KMS-11 (cell line): Measurements from ENCODE around the gene CH25H.

Experiments
- H2AFZ ChIP-seq: fragments of 200-600 bp; sonication (generic); 2 replicates; pipeline ENCODE4 v1.6.1; 2016; ENCODE audit warnings: antibody characterized with exemption, mixed run types, low read depth
- H3K27ac ChIP-seq: fragments of 200-600 bp; sonication (generic); 2 replicates; pipeline ENCODE4 v1.6.1; 2016; ENCODE audit warnings: mild to moderate bottlenecking, mixed run types
- H3K27me3 ChIP-seq: fragments of 200-600 bp; sonication (generic); 2 replicates; pipeline ENCODE4 v1.6.1; 2017; ENCODE audit warnings: mild to moderate bottlenecking, low read depth, mixed run types, moderate library complexity; ENCODE audit not compliant: insufficient read depth
- H3K36me3 ChIP-seq: fragments of 200-600 bp; sonication (generic); 2 replicates; pipeline ENCODE4 v1.6.1; 2017; ENCODE audit warnings: mild to moderate bottlenecking, mixed run types; ENCODE audit not compliant: insufficient read depth
- H3K4me1 ChIP-seq: fragments of 200-600 bp; sonication (generic); 2 replicates; pipeline ENCODE4 v1.6.1; 2016; ENCODE audit warnings: mild to moderate bottlenecking, low read depth, mixed run types; ENCODE audit not compliant: poor library complexity, severe bottlenecking
- H3K4me2 ChIP-seq: fragments of 200-600 bp; sonication (generic); 2 replicates; pipeline ENCODE4 v1.7.0; 2016; ENCODE audit warnings: mild to moderate bottlenecking, mixed run types
- H3K4me3 ChIP-seq: fragments of 200-600 bp; sonication (generic); IDR thresholded peaks from 2 replicates; pipeline ENCODE4 v1.6.1; 2017; ENCODE audit warnings: low read depth, low read length, mixed read lengths; ENCODE audit not compliant: insufficient read depth
- H3K79me2 ChIP-seq: fragments of 200-600 bp; sonication (generic); 2 replicates; pipeline ENCODE4 v1.6.1; 2016; ENCODE audit warnings: low read depth, mixed run types; ENCODE audit not compliant: insufficient read depth
- H3K9ac ChIP-seq: fragments of 200-600 bp; sonication (generic); 2 replicates; pipeline ENCODE4 v1.6.1; 2016; ENCODE audit warnings: mild to moderate bottlenecking, mixed run types
- H4K20me1 ChIP-seq: fragments of 200-600 bp; sonication (generic); 2 replicates; pipeline ENCODE4 v1.6.1; 2016; ENCODE audit warnings: mild to moderate bottlenecking, mixed run types; ENCODE audit not compliant: insufficient read depth
- TF ChIP-seq, protein P1 (sequence below): fragments of 200-600 bp; sonication (generic); conservative IDR thresholded peaks from 2 replicates; pipeline ENCODE4 v1.6.1; 2017; ENCODE audit warnings: low read depth, mild to moderate bottlenecking, antibody characterized with exemption, low read length, moderate library complexity, mixed read lengths

Gene CH25H

DNA sequence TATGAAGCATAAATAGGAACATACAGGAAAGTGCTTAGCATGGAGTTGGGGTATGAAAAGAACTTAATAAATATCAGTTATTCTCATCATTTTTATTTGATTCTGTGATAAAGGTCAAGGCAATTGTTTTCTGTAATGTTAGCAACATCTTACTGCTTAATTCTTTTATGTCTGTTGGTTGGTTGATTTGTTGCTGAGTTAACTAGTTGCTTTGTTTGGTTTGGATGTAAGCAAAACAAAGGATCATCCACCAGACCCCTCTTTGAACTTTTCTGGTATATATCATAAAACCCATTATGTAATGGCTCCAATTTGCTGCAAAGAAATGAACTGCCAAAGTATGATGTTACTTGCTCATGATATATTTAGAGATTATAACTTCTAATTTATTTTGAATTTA is 44.5 kb downstream of the CH25H start:
- no peak overlapping the region for H3K9ac ChIP-seq
- H3K27me3 ChIP-seq: no peaks in the 10 kb centered on the region; the same call in 1 of the 2 replicates
- H3K4me2 ChIP-seq: peak overlapping the region; percentile 51
- H3K4me3 ChIP-seq: no peak overlapping the region
- H3K27ac ChIP-seq: peak overlapping the region; percentile 44; the same call in 1 of the 2 replicates
- H3K36me3 ChIP-seq: no peaks in the 10 kb centered on the region
- no peaks in the 10 kb centered on the region for H3K79me2 ChIP-seq
- no peak overlapping the region for H2AFZ ChIP-seq
- H3K4me1 ChIP-seq: peaks cover 43% of the 10 kb centered on the region
- no peaks in the 10 kb centered on the region for H4K20me1 ChIP-seq
- TF ChIP-seq, protein P1, sequence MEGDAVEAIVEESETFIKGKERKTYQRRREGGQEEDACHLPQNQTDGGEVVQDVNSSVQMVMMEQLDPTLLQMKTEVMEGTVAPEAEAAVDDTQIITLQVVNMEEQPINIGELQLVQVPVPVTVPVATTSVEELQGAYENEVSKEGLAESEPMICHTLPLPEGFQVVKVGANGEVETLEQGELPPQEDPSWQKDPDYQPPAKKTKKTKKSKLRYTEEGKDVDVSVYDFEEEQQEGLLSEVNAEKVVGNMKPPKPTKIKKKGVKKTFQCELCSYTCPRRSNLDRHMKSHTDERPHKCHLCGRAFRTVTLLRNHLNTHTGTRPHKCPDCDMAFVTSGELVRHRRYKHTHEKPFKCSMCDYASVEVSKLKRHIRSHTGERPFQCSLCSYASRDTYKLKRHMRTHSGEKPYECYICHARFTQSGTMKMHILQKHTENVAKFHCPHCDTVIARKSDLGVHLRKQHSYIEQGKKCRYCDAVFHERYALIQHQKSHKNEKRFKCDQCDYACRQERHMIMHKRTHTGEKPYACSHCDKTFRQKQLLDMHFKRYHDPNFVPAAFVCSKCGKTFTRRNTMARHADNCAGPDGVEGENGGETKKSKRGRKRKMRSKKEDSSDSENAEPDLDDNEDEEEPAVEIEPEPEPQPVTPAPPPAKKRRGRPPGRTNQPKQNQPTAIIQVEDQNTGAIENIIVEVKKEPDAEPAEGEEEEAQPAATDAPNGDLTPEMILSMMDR: no peak

DNA sequence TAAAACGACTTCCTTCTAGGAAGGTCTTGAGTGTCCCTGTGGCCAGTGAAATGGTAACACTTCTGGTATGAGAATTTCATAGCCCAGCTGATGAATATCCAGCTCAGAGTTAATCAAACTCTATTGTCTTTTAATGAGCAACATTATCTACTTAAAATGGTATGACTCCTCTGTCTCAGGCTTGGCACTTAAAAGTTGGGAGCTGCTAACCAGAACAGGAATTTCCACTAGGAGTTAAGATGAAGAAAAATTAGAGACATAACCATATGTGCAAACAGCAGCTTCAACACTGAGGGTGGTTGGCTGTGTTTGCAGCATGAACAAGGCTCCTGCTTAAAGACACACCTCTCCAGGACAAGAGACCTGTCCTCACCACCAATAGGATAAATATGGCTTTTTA is 46.8 kb downstream of the CH25H start:
- Histone ChIP-seq H3K4me2 (no peak overlapping the region), H3K4me1 (peaks cover 43% of the 10 kb centered on the region), H4K20me1 (no peaks in the 10 kb centered on the region), H3K27ac (no peak overlapping the region), H3K4me3 (no peak overlapping the region), H3K9ac (no peak overlapping the region), H3K27me3 (no peaks in the 10 kb centered on the region; the same call in 1 of the 2 replicates), H3K79me2 (no peaks in the 10 kb centered on the region), H3K36me3 (no peaks in the 10 kb centered on the region), H2AFZ (no peak overlapping the region)
- TF ChIP-seq, protein P1: no peak

DNA sequence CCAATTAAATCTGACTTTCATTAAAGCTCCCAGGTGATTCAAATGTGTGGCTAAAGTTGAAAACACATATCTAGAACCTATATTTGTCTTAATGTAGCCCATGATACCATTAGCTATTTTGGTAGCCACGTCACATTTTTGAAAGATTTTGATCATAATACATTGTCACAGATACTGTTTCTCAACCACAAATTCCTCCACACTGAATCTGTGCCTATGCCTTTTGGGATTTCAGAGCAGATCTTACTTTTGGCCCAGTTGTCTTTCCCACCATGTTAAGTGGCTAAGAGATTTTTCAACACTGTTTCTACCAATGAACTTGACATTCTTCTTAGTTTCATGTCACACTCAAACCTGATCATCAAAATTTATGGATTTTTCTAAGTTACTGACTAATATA is 47.4 kb downstream of the CH25H start:
- no peak overlapping the region for H3K27ac ChIP-seq
- H3K79me2 ChIP-seq: no peaks in the 10 kb centered on the region
- no peak overlapping the region for H2AFZ ChIP-seq
- no peak overlapping the region for H3K9ac ChIP-seq
- no peak overlapping the region for H3K4me3 ChIP-seq
- H3K36me3 ChIP-seq: no peaks in the 10 kb centered on the region
- H3K4me2 ChIP-seq: no peak overlapping the region
- H4K20me1 ChIP-seq: no peaks in the 10 kb centered on the region
- TF ChIP-seq, protein P1: no peak
- H3K27me3 ChIP-seq: no peaks in the 10 kb centered on the region; the same call in 1 of the 2 replicates
- peaks cover 41% of the 10 kb centered on the region for H3K4me1 ChIP-seq

DNA sequence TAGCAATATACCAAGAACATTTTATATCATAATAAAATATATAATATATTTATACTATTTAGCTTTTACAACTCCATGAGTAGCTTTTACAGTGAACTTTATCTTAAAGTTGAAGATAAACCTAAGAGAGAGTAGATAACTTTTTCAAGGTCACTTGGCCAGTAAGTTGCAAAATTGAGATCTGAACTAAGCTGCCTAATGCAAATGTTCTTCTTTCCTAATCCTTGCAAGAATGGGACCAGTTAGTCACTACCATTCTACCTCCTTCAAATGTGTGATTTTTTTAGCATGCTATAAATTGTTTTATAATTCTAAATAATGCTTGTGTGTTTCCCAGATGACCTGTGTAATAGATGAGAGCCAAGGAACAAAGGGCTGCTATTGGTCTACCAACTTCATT is 47.8 kb downstream of the CH25H start:
- H3K36me3 ChIP-seq: no peaks in the 10 kb centered on the region
- TF ChIP-seq, protein P1: no peak
- H3K4me1 ChIP-seq: peaks cover 37% of the 10 kb centered on the region
- H3K27me3 ChIP-seq: no peaks in the 10 kb centered on the region
- no peak overlapping the region for H3K27ac ChIP-seq
- H2AFZ ChIP-seq: no peak overlapping the region
- H3K79me2 ChIP-seq: no peaks in the 10 kb centered on the region
- H3K9ac ChIP-seq: no peak overlapping the region
- no peaks in the 10 kb centered on the region for H4K20me1 ChIP-seq
- no peak overlapping the region for H3K4me2 ChIP-seq
- no peak overlapping the region for H3K4me3 ChIP-seq

DNA sequence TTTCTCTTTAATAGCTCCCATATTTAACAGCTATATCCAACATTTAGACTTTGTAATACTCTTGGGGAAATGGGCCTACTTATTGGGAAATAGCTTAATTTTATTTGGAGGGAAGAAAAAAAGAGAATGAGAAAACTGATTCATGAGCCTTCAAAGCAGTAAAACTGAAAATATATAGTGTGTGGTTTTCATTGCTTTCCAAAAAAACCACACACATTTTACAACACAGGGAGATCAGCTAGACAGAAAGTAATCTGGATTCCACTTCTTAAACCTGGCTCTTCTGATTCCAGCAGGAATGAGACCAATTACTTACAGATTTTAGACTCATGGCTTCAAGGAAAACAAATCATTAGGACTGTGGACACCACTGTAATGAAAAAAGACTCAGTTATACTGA is 48.7 kb downstream of the CH25H start:
- Histone ChIP-seq H3K4me2 (peak overlapping the region; percentile 18; the same call in 1 of the 2 replicates), H3K27ac (no peak overlapping the region)

More for the DNA sequence above, 48.7 kb downstream of the CH25H start:
- H3K4me1 ChIP-seq: peaks cover 28% of the 10 kb centered on the region
- H3K9ac ChIP-seq: no peak overlapping the region
- TF ChIP-seq, protein P1: no peak
- no peak overlapping the region for H3K4me3 ChIP-seq
- no peaks in the 10 kb centered on the region for H4K20me1 ChIP-seq
- H3K36me3 ChIP-seq: no peaks in the 10 kb centered on the region
- no peak overlapping the region for H2AFZ ChIP-seq
- H3K27me3 ChIP-seq: no peaks in the 10 kb centered on the region
- no peaks in the 10 kb centered on the region for H3K79me2 ChIP-seq
